ENCODE data around the gene TMEM259.

The TMEM259 gene

GRCh38 chr19:1052349-1052975, 31.5 kb upstream of the TMEM259 start:
- no peak overlapping the region for H3K4me3 ChIP-seq (ENCODE audit: low read depth, low read length)
- H2AFZ ChIP-seq = no peak overlapping the region
- no peaks in the 10 kb centered on the region for H3K9me3 ChIP-seq (ENCODE audit: control insufficient read depth, low read length)
- TF ChIP-seq, protein P1, sequence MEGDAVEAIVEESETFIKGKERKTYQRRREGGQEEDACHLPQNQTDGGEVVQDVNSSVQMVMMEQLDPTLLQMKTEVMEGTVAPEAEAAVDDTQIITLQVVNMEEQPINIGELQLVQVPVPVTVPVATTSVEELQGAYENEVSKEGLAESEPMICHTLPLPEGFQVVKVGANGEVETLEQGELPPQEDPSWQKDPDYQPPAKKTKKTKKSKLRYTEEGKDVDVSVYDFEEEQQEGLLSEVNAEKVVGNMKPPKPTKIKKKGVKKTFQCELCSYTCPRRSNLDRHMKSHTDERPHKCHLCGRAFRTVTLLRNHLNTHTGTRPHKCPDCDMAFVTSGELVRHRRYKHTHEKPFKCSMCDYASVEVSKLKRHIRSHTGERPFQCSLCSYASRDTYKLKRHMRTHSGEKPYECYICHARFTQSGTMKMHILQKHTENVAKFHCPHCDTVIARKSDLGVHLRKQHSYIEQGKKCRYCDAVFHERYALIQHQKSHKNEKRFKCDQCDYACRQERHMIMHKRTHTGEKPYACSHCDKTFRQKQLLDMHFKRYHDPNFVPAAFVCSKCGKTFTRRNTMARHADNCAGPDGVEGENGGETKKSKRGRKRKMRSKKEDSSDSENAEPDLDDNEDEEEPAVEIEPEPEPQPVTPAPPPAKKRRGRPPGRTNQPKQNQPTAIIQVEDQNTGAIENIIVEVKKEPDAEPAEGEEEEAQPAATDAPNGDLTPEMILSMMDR (IDR thresholded peaks at IDR 0.05) = no peak
- no peaks in the 10 kb centered on the region for H3K79me2 ChIP-seq
- H3K36me3 ChIP-seq (ENCODE audit: control insufficient read depth, insufficient read depth, low read length) = no peaks in the 10 kb centered on the region
- no peaks in the 10 kb centered on the region for H3K27me3 ChIP-seq (ENCODE audit: control insufficient read depth, insufficient read depth, low read length)
- no peak overlapping the region for H3K9ac ChIP-seq
- no peak overlapping the region for H3K4me2 ChIP-seq (ENCODE audit: low read length)
- H3K27ac ChIP-seq = no peak overlapping the region
- no peaks in the 10 kb centered on the region for H3K4me1 ChIP-seq

DNA sequence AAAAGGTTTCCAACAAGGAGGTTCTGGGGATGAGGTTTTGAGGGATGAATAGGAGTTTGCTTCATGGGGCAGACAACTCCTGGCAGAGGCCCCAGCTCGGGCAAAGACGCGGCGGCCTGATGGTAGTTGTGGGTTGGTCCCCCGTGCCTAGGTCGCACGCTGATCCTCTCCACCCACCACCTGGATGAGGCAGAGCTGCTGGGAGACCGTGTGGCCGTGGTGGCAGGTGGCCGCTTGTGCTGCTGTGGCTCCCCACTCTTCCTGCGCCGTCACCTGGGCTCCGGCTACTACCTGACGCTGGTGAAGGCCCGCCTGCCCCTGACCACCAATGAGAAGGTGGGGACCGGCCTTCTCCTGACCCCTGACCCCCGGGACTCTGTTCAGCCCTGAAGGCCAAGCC, 30.9 kb upstream of the TMEM259 start:
- no peak overlapping the region for H3K9ac ChIP-seq
- no peaks in the 10 kb centered on the region for H3K36me3 ChIP-seq (ENCODE audit: control insufficient read depth, insufficient read depth, low read length)
- no peak overlapping the region for H3K27ac ChIP-seq
- H3K9me3 ChIP-seq (ENCODE audit: control insufficient read depth, low read length) = no peaks in the 10 kb centered on the region
- H2AFZ ChIP-seq = no peak overlapping the region
- TF ChIP-seq, protein P1 (IDR thresholded peaks at IDR 0.05) = no peak
- no peak overlapping the region for H3K4me3 ChIP-seq (ENCODE audit: low read depth, low read length)
- no peaks in the 10 kb centered on the region for H3K79me2 ChIP-seq
- no peaks in the 10 kb centered on the region for H3K27me3 ChIP-seq (ENCODE audit: control insufficient read depth, insufficient read depth, low read length)
- no peaks in the 10 kb centered on the region for H3K4me1 ChIP-seq
- H3K4me2 ChIP-seq (ENCODE audit: low read length) = no peak overlapping the region

DNA sequence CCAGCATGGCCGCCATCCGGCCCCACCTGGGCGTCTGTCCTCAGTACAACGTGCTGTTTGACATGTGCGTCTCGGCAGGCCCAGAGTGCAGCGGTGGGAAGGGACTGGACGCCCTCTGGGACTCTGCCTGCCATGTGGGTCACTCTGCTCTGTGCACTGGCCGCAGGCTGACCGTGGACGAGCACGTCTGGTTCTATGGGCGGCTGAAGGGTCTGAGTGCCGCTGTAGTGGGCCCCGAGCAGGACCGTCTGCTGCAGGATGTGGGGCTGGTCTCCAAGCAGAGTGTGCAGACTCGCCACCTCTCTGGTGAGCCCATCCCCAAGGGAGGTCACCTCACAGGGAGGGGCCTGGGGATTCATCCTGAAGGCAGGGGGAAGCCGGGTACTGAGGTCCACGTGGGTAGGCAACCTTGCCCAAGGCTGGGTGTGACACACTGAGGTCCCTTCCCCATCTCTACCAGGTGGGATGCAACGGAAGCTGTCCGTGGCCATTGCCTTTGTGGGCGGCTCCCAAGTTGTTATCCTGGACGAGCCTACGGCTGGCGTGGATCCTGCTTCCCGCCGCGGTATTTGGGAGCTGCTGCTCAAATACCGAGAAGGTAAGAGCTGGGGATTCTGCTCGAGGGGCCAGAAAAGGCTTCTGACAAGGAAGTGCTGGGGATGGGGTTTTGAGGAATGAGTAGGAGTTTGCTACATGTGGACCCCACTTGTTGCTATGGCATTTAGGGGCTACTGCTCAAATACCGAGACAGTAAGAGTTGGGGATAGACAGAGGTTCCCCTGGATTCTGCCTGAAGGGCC, 30.3 kb upstream of the TMEM259 start:
- TF ChIP-seq, protein P1 (IDR thresholded peaks at IDR 0.05) = no peak
- no peak overlapping the region for H3K27ac ChIP-seq
- H3K4me2 ChIP-seq (ENCODE audit: low read length) = no peak overlapping the region
- H3K27me3 ChIP-seq (ENCODE audit: control insufficient read depth, insufficient read depth, low read length) = no peaks in the 10 kb centered on the region
- no peak overlapping the region for H2AFZ ChIP-seq
- no peaks in the 10 kb centered on the region for H3K9me3 ChIP-seq (ENCODE audit: control insufficient read depth, low read length)
- no peaks in the 10 kb centered on the region for H3K36me3 ChIP-seq (ENCODE audit: control insufficient read depth, insufficient read depth, low read length)
- H3K9ac ChIP-seq = no peak overlapping the region
- no peaks in the 10 kb centered on the region for H3K4me1 ChIP-seq
- no peaks in the 10 kb centered on the region for H3K79me2 ChIP-seq
- H3K4me3 ChIP-seq (ENCODE audit: low read depth, low read length) = no peak overlapping the region

DNA sequence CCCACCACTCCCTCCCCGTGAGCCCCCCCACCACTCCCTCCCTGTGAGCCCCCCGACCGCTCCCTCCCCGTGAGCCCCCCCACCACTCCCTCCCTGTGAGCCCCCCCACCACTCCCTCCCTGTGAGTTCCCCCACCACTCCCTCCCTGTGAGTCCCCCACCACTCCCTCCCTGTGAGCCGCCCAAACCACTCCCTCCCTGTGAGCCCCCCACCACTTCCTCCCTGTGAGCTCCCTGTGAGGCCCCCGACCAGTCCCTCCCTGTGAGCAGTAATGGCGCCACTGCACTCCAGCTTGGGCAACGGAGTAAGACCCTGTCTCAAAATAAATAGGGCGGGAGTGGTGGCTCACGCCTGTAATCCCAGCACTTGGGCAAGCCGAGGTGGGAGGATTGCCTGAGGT, 28.9 kb upstream of the TMEM259 start:
- Histone ChIP-seq H3K9me3 (ENCODE audit: control insufficient read depth, low read length) (no peaks in the 10 kb centered on the region), H3K27ac (no peak overlapping the region), H3K4me1 (no peaks in the 10 kb centered on the region), H3K27me3 (ENCODE audit: control insufficient read depth, insufficient read depth, low read length) (no peaks in the 10 kb centered on the region), H3K9ac (no peak overlapping the region), H2AFZ (no peak overlapping the region), H3K79me2 (no peaks in the 10 kb centered on the region), H3K36me3 (ENCODE audit: control insufficient read depth, insufficient read depth, low read length) (no peaks in the 10 kb centered on the region), H3K4me2 (ENCODE audit: low read length) (no peak overlapping the region), H3K4me3 (ENCODE audit: low read depth, low read length) (no peak overlapping the region)
- TF ChIP-seq, protein P1 (IDR thresholded peaks at IDR 0.05) = no peak
